Karpas-422 (cell line): ENCODE measurements around the gene FARP2. TPM values are rescaled to one million over a fixed set of nuclear protein-coding genes. Genes with fewer than 3 reads are reported as not detected.
A peak's percentile ranks its signal among the peaks of the same experiment; 100 is the strongest.
"Not testable (repeated sequence)": the region's sequence is repeated elsewhere in the genome, so short reads cannot be mapped to it uniquely, and the experiment has no call there.

ENCODE experiments used
- DNase-seq: peaks from one replicate; pipeline ENCODE4 v3.0.0-alpha.2; 2015
- H2AFZ ChIP-seq: fragments of 200-600 bp; sonication (generic); 2 replicates; pipeline ENCODE4 v1.6.1; 2014; ENCODE audit warnings: antibody characterized with exemption, low read length, mixed read lengths
- H3K27ac ChIP-seq: fragments of 200-600 bp; sonication (generic); 2 replicates; pipeline ENCODE4 v1.5.1; 2014; ENCODE audit warnings: mild to moderate bottlenecking, low read length, moderate library complexity
- H3K27me3 ChIP-seq: fragments of 200-600 bp; sonication (generic); 2 replicates; pipeline ENCODE4 v1.6.1; 2014; ENCODE audit warnings: low read length, mixed read lengths
- H3K36me3 ChIP-seq: fragments of 200-600 bp; sonication (generic); 2 replicates; pipeline ENCODE4 v1.6.1; 2014; ENCODE audit warnings: low read length, mixed read lengths; ENCODE audit not compliant: insufficient read depth
- H3K4me1 ChIP-seq: fragments of 200-600 bp; sonication (generic); 2 replicates; pipeline ENCODE4 v1.6.1; 2014; ENCODE audit warnings: mild to moderate bottlenecking, low read length, mixed read lengths
- H3K4me2 ChIP-seq: fragments of 200-600 bp; sonication (generic); 2 replicates; pipeline ENCODE4 v1.6.1; 2014; ENCODE audit warnings: low read length, low read depth, mild to moderate bottlenecking; ENCODE audit not compliant: poor library complexity, severe bottlenecking
- H3K4me3 ChIP-seq: fragments of 200-600 bp; sonication (generic); 2 replicates; pipeline ENCODE4 v1.5.1; 2014; ENCODE audit warnings: mild to moderate bottlenecking, antibody characterized with exemption, low read length, mixed read lengths
- H3K79me2 ChIP-seq: fragments of 200-600 bp; sonication (generic); 2 replicates; pipeline ENCODE4 v1.6.1; 2014; ENCODE audit warnings: mild to moderate bottlenecking, low read length, mixed read lengths
- H3K9ac ChIP-seq: fragments of 200-600 bp; sonication (generic); 2 replicates; pipeline ENCODE4 v1.6.0; 2014; ENCODE audit warnings: low read length
- H3K9me2 ChIP-seq: fragments of 200-600 bp; sonication (generic), shearing (Covaris generic); replicated peaks from 2 replicates; pipeline ENCODE4 v1.6.0; 2014; ENCODE audit warnings: mild to moderate bottlenecking, low read length, moderate library complexity; ENCODE audit not compliant: insufficient read depth
- H3K9me3 ChIP-seq: fragments of 300-700, 200-600 bp; sonication (generic); 2 replicates; pipeline ENCODE4 v1.6.1; 2014; ENCODE audit warnings: low read length, mixed read lengths
- H4K20me1 ChIP-seq: fragments of 200-600 bp; sonication (generic); 2 replicates; pipeline ENCODE4 v1.6.1; 2014; ENCODE audit warnings: mild to moderate bottlenecking, antibody characterized with exemption, low read length, low read depth; ENCODE audit not compliant: insufficient read depth
- total RNA-seq: library from RNA; depleted of rRNA; stranded (reverse); fragments of >200 nt; shearing (Covaris generic); gene quantifications from 2 replicates; pipeline ENCODE4 v1.2.3, GENCODE V29; 2014; ENCODE audit warnings: low replicate concordance

The FARP2 gene
- total RNA-seq, 1 experiment from 2014 or later = 40.0 TPM

- Histone ChIP-seq H3K9ac (no peak overlapping the region), H3K9me3 (no peaks in the 10 kb centered on the region), H3K27me3 (no peaks in the 10 kb centered on the region), H3K27ac (no peak overlapping the region), H3K9me2 (no peaks in the 10 kb centered on the region), H3K36me3 (no peaks in the 10 kb centered on the region), H4K20me1 (peaks cover 46% of the 10 kb centered on the region), H3K4me1 (peaks cover 54% of the 10 kb centered on the region), H2AFZ (no peak overlapping the region), H3K79me2 (peaks cover 59% of the 10 kb centered on the region), H3K4me3 (no peak overlapping the region), H3K4me2 (no peak overlapping the region)
- DNase-seq = peak; percentile 38
Observed at GRCh38 chr2:241364781-241365180, 8.7 kb downstream of the FARP2 start.

GRCh38 chr2:241366678-241367077 lies 10.6 kb downstream of the FARP2 start:
- Histone ChIP-seq H2AFZ (no peak overlapping the region), H3K27me3 (no peaks in the 10 kb centered on the region), H3K4me2 (peak overlapping the region; percentile 40), H4K20me1 (peaks cover 33% of the 10 kb centered on the region), H3K9ac (peak overlapping the region; percentile 13; the same call in 1 of the 2 replicates), H3K9me3 (no peaks in the 10 kb centered on the region), H3K36me3 (no peaks in the 10 kb centered on the region), H3K4me1 (peaks cover 72% of the 10 kb centered on the region), H3K4me3 (no peak overlapping the region), H3K79me2 (peaks cover 57% of the 10 kb centered on the region), H3K9me2 (no peaks in the 10 kb centered on the region), H3K27ac (peak overlapping the region; percentile 56)
- DNase-seq = no peak

DNA sequence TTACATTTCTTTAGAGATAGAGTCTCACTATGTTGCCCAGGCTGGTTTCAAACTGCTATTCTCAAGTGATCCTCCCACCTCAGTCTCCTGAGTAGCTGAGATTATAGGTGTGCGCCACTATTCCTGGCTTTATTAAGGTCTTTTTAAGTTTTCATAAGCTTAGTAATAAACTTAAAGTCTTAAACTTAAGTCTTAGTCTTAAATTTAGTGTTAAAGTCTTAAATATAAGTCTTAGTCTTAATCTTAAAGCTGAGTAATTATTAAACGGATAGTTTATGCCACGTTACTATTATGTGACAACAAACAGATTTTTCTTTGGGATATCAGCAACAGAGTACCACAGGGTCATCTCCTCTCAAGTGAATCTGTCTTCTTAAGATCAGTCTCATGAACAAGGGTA lies 12.6 kb downstream of the FARP2 start:
- H3K4me1 ChIP-seq = peaks cover 91% of the 10 kb centered on the region
- H3K79me2 ChIP-seq = peaks cover 50% of the 10 kb centered on the region
- H3K4me3 ChIP-seq = no peak overlapping the region
- H3K36me3 ChIP-seq = no peaks in the 10 kb centered on the region
- H2AFZ ChIP-seq = no peak overlapping the region
- H3K9me3 ChIP-seq = no peaks in the 10 kb centered on the region
- no peak overlapping the region for H3K4me2 ChIP-seq
- peaks cover 41% of the 10 kb centered on the region for H4K20me1 ChIP-seq
- DNase-seq = no peak
- no peak overlapping the region for H3K9ac ChIP-seq
- no peaks in the 10 kb centered on the region for H3K27me3 ChIP-seq
- H3K9me2 ChIP-seq = no peaks in the 10 kb centered on the region
- H3K27ac ChIP-seq = no peak overlapping the region

DNA sequence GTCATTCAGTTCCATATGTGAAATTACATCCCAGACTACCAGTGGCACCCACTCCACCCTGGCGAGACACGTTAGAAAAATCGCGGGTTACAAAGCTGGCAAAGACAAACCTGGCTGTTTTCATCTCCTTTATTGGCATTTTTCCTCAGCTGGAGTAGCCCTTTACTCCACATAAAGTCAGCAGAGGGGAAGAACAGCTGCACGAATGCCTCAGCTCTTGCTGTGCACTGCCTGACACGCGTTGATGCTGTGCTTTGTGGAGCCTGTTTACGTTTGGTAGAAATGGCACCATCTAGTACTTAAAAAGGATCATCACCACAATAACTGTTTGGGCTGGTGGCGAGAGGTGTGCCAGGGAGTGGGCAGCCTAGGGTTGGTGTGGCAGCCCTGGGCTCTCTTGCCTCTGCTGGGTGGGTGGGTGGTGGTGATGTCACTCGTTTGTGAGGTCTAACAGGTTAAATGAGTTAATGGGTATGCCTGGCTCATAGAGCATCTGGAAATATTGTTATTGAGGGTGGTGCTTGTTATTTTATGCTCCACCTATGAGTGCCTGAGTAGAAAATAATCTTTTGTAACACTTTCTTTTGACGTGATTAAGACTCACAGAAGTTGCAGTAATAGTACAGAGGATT lies 16.4 kb downstream of the FARP2 start:
- Histone ChIP-seq H3K9ac (0 out of 2 replicates have a peak overlapping the region, but pooled peaks have one; percentile 1), H3K9me2 (no peaks in the 10 kb centered on the region), H3K9me3 (no peaks in the 10 kb centered on the region), H3K27ac (peak overlapping the region; percentile 88), H3K36me3 (peaks cover 11% of the 10 kb centered on the region; the same call in 1 of the 2 replicates), H4K20me1 (peaks cover 20% of the 10 kb centered on the region), H3K4me2 (peak overlapping the region; percentile 71), H3K79me2 (peaks cover 45% of the 10 kb centered on the region), H2AFZ (no peak overlapping the region), H3K27me3 (no peaks in the 10 kb centered on the region), H3K4me3 (peak overlapping the region; percentile 22; the same call in 1 of the 2 replicates), H3K4me1 (peaks cover 72% of the 10 kb centered on the region)
- peak; percentile 42 for DNase-seq

DNA sequence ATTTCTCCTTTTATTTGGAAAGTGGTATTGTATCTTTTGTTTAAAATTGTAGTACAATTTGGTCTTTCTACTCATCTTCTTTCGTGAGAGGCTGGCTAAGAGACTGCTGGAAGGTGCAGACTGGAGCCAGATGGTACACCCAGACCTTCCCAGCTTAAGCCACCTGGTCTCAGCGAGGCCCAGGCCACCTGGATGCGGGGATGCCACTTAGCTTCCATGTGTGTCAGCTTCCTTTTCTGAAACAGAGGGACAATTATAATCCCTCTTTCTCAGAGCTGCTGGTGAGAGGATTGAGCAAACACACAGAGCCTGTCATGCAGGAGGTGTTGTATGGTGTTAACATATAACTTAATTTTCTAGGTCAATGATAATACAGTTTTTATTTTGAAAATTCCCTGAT lies 17.4 kb downstream of the FARP2 start:
- H2AFZ ChIP-seq = no peak overlapping the region
- no peaks in the 10 kb centered on the region for H3K9me2 ChIP-seq
- peaks cover 68% of the 10 kb centered on the region for H3K4me1 ChIP-seq
- peaks cover 11% of the 10 kb centered on the region; the same call in 1 of the 2 replicates for H3K36me3 ChIP-seq
- DNase-seq = peak; percentile 55
- H3K9ac ChIP-seq = peak overlapping the region; percentile 31; the same call in 1 of the 2 replicates
- peaks cover 40% of the 10 kb centered on the region for H3K79me2 ChIP-seq
- no peaks in the 10 kb centered on the region for H3K9me3 ChIP-seq
- peak overlapping the region; percentile 88 for H3K27ac ChIP-seq
- H3K27me3 ChIP-seq = no peaks in the 10 kb centered on the region
- H3K4me2 ChIP-seq = peak overlapping the region; percentile 71
- H4K20me1 ChIP-seq = peaks cover 13% of the 10 kb centered on the region
- H3K4me3 ChIP-seq = peak overlapping the region; percentile 22

GRCh38 chr2:241373906-241374305 lies 17.8 kb downstream of the FARP2 start:
- Histone ChIP-seq H3K4me2 (peak overlapping the region; percentile 71), H3K36me3 (peaks cover 11% of the 10 kb centered on the region; the same call in 1 of the 2 replicates), H3K9ac (peak overlapping the region; percentile 52; the same call in 1 of the 2 replicates), H3K27ac (peak overlapping the region; percentile 88), H3K79me2 (peaks cover 38% of the 10 kb centered on the region), H3K4me1 (peaks cover 64% of the 10 kb centered on the region), H4K20me1 (peaks cover 17% of the 10 kb centered on the region), H3K4me3 (peak overlapping the region; percentile 22; the same call in 1 of the 2 replicates)
- H3K27me3 ChIP-seq, H3K9me2 ChIP-seq, H2AFZ ChIP-seq, H3K9me3 ChIP-seq: not testable (repeated sequence)
- peak; percentile 72 for DNase-seq

DNA sequence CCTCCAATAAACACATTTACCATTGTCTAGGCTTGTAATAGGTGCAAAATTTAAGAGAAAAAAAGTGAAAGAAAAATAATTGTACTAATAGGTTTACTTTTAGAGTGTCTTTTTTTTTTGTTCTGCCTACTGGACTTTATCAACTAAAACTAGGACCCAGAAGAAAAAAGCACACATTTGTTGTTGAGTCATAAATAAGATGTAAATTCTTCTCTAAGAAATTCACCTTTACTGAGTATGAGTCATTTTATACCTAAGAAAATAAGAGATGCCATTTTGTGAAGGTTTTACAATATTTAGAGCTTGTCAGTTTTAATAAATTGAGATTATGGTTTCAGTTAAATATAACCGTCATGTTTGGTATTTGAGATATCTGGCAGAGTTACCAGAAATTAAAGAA lies 19.2 kb downstream of the FARP2 start:
- H3K9me2 ChIP-seq = no peaks in the 10 kb centered on the region
- no peaks in the 10 kb centered on the region for H3K9me3 ChIP-seq
- DNase-seq = no peak
- no peak overlapping the region for H3K4me2 ChIP-seq
- no peak overlapping the region for H2AFZ ChIP-seq
- H3K27me3 ChIP-seq = no peaks in the 10 kb centered on the region
- H3K27ac ChIP-seq = no peak overlapping the region
- H4K20me1 ChIP-seq = peaks cover 29% of the 10 kb centered on the region
- H3K9ac ChIP-seq = no peak overlapping the region
- peaks cover 11% of the 10 kb centered on the region; the same call in 1 of the 2 replicates for H3K36me3 ChIP-seq
- H3K4me3 ChIP-seq = no peak overlapping the region
- peaks cover 50% of the 10 kb centered on the region for H3K4me1 ChIP-seq
- H3K79me2 ChIP-seq = peaks cover 39% of the 10 kb centered on the region

- H3K9me2 ChIP-seq = no peaks in the 10 kb centered on the region
- peaks cover 36% of the 10 kb centered on the region for H4K20me1 ChIP-seq
- no peak overlapping the region for H3K27ac ChIP-seq
- no peak overlapping the region for H3K4me3 ChIP-seq
- peaks cover 43% of the 10 kb centered on the region for H3K4me1 ChIP-seq
- H2AFZ ChIP-seq = no peak overlapping the region
- peaks cover 33% of the 10 kb centered on the region for H3K79me2 ChIP-seq
- DNase-seq = no peak
- no peaks in the 10 kb centered on the region for H3K9me3 ChIP-seq
- no peaks in the 10 kb centered on the region for H3K27me3 ChIP-seq
- H3K36me3 ChIP-seq = peaks cover 11% of the 10 kb centered on the region; the same call in 1 of the 2 replicates
- no peak overlapping the region for H3K4me2 ChIP-seq
- H3K9ac ChIP-seq = no peak overlapping the region
Observed at GRCh38 chr2:241376808-241377207, 20.7 kb downstream of the FARP2 start.
